H9 (cell line): ENCODE data around the gene GALR1. TPM values are rescaled to one million over a fixed set of nuclear protein-coding genes. Genes with fewer than 3 reads are reported as not detected.

Source experiments
- DNase-seq: peaks from one replicate; pipeline ENCODE4 v3.0.0-alpha.2; 2017
- H2AFZ ChIP-seq: one replicate; pipeline ENCODE4 v1.6.1; 2013; ENCODE audit warnings: mild to moderate bottlenecking, low read length, control low read depth, moderate library complexity
- H2AK5ac ChIP-seq: 2 replicates; pipeline ENCODE4 v1.6.1; 2013; ENCODE audit warnings: low read length, control low read depth, mixed read lengths; ENCODE audit not compliant: insufficient read length
- H2BK120ac ChIP-seq: one replicate; pipeline ENCODE4 v1.6.1; 2013; ENCODE audit warnings: low read depth, mild to moderate bottlenecking, low read length, control low read depth, inconsistent platforms; ENCODE audit not compliant: poor library complexity, severe bottlenecking
- H2BK12ac ChIP-seq: 2 replicates; pipeline ENCODE4 v1.6.1; 2013; ENCODE audit warnings: low read length, control low read depth, mixed read lengths, low read depth; ENCODE audit not compliant: insufficient read length
- H2BK15ac ChIP-seq: 2 replicates; pipeline ENCODE4 v1.6.1; 2013; ENCODE audit warnings: low read depth, low read length, control low read depth
- H2BK20ac ChIP-seq: one replicate; pipeline ENCODE4 v1.6.1; 2013; ENCODE audit warnings: low read depth, mild to moderate bottlenecking, low read length, control low read depth, inconsistent platforms; ENCODE audit not compliant: poor library complexity, severe bottlenecking
- H2BK5ac ChIP-seq: 2 replicates; pipeline ENCODE4 v1.6.1; 2013; ENCODE audit warnings: low read length, control low read depth, mixed read lengths; ENCODE audit not compliant: insufficient read length
- H3K14ac ChIP-seq: 2 replicates; pipeline ENCODE4 v1.6.1; 2013; ENCODE audit warnings: low read length, control low read depth; ENCODE audit not compliant: insufficient read depth
- H3K18ac ChIP-seq: 2 replicates; pipeline ENCODE4 v1.6.1; 2013; ENCODE audit warnings: low read depth, mild to moderate bottlenecking, mixed read lengths, low read length, control low read depth; ENCODE audit not compliant: insufficient read length
- H3K23ac ChIP-seq: 2 replicates; pipeline ENCODE4 v1.6.1; 2013; ENCODE audit warnings: low read length, control low read depth, mixed read lengths, low read depth; ENCODE audit not compliant: insufficient read length
- H3K23me2 ChIP-seq: 2 replicates; pipeline ENCODE4 v1.6.1; 2013; ENCODE audit warnings: low read depth, mild to moderate bottlenecking, mixed read lengths, low read length, control low read depth; ENCODE audit not compliant: insufficient read length, poor library complexity, severe bottlenecking
- H3K27ac ChIP-seq: 2 replicates; pipeline ENCODE4 v1.5.1; 2013; ENCODE audit warnings: low read length, control low read depth, mixed read lengths, low read depth; ENCODE audit not compliant: insufficient read length
- H3K27me3 ChIP-seq: 2 replicates; pipeline ENCODE4 v1.6.1; 2013; ENCODE audit warnings: low read length, control low read depth, inconsistent platforms; ENCODE audit not compliant: insufficient read depth
- H3K4ac ChIP-seq: 2 replicates; pipeline ENCODE4 v1.6.1; 2013; ENCODE audit warnings: low read depth, mild to moderate bottlenecking, control low read depth, inconsistent platforms, low read length, moderate library complexity
- H3K4me1 ChIP-seq: 2 replicates; pipeline ENCODE4 v1.6.1; 2013; ENCODE audit warnings: low read length, control low read depth, inconsistent platforms; ENCODE audit not compliant: insufficient read depth
- H3K4me2 ChIP-seq: 2 replicates; pipeline ENCODE4 v1.6.1; 2013; ENCODE audit warnings: low read length, control low read depth, mixed read lengths; ENCODE audit not compliant: insufficient read length, insufficient read depth
- H3K56ac ChIP-seq: 2 replicates; pipeline ENCODE4 v1.6.1; 2013; ENCODE audit warnings: low read depth, mild to moderate bottlenecking, mixed read lengths, low read length, control low read depth; ENCODE audit not compliant: insufficient read length
- H3K79me1 ChIP-seq: 2 replicates; pipeline ENCODE4 v1.6.1; 2013; ENCODE audit warnings: low read depth, mild to moderate bottlenecking, moderate library complexity, low read length, control low read depth, inconsistent platforms; ENCODE audit not compliant: insufficient read depth, poor library complexity, severe bottlenecking
- H3K79me2 ChIP-seq: 2 replicates; pipeline ENCODE4 v1.6.1; 2013; ENCODE audit warnings: low read length, control low read depth, inconsistent platforms; ENCODE audit not compliant: insufficient read depth
- H3K9ac ChIP-seq: 2 replicates; pipeline ENCODE4 v1.6.1; 2013; ENCODE audit warnings: low read length, control low read depth, mixed read lengths; ENCODE audit not compliant: insufficient read length; ENCODE audit errors: extremely low read depth
- H3K9me3 ChIP-seq: one replicate; pipeline ENCODE4 v1.6.1; 2013; ENCODE audit warnings: low read depth, low read length, inconsistent platforms; ENCODE audit not compliant: control insufficient read depth
- H3T11ph ChIP-seq: one replicate; pipeline ENCODE4 v1.6.1; 2013; ENCODE audit warnings: mild to moderate bottlenecking, low read length, control low read depth, inconsistent platforms
- H4K20me1 ChIP-seq: one replicate; pipeline ENCODE4 v1.6.1; 2013; ENCODE audit not compliant: control insufficient read depth, insufficient read length, insufficient read depth
- H4K5ac ChIP-seq: 2 replicates; pipeline ENCODE4 v1.6.1; 2013; ENCODE audit warnings: low read depth, mild to moderate bottlenecking, mixed read lengths, low read length, control low read depth; ENCODE audit not compliant: insufficient read length
- H4K8ac ChIP-seq: replicated peaks from 2 replicates; pipeline ENCODE4 v1.6.1; 2013; ENCODE audit warnings: low read length, control low read depth, mixed read lengths, low read depth; ENCODE audit not compliant: insufficient read length
- H4K91ac ChIP-seq: 2 replicates; pipeline ENCODE4 v1.6.1; 2013; ENCODE audit warnings: low read depth, mild to moderate bottlenecking, moderate library complexity, mixed read lengths, low read length, control low read depth; ENCODE audit not compliant: insufficient read length
- H3K27ac Mint-ChIP-seq, 3 experiments: 2 replicates in 2 of 3; 3 replicates in 1 of 3; pipeline ENCODE4 v1.8.0; 2020 to 2021; ENCODE audit warnings: mixed read lengths in 3 of 3, mild to moderate bottlenecking in 1 of 3, moderate library complexity in 1 of 3
- H3K27me3 Mint-ChIP-seq: 2 replicates; pipeline ENCODE4 v1.8.0; 2021; ENCODE audit warnings: low read depth, mild to moderate bottlenecking, moderate library complexity, mixed read lengths
- H3K36me3 Mint-ChIP-seq, 3 experiments: 2 replicates in 2 of 3; 3 replicates in 1 of 3; pipeline ENCODE4 v1.8.0; 2020 to 2021; ENCODE audit warnings: low read depth in 3 of 3, mixed read lengths in 3 of 3; ENCODE audit not compliant: insufficient read depth in 1 of 3
- H3K4me1 Mint-ChIP-seq, 2 experiments: 2 replicates each; pipeline ENCODE4 v1.8.0; 2020; ENCODE audit warnings: mixed read lengths in 2 of 2
- H3K4me3 Mint-ChIP-seq, 2 experiments: 2 replicates in 1 of 2; 3 replicates in 1 of 2; pipeline ENCODE4 v1.8.0; 2020 to 2021; ENCODE audit warnings: mild to moderate bottlenecking in 2 of 2, mixed read lengths in 2 of 2, moderate library complexity in 1 of 2
- H3K9me3 Mint-ChIP-seq, 2 experiments: 2 replicates in 1 of 2; 3 replicates in 1 of 2; pipeline ENCODE4 v1.8.0; 2020; ENCODE audit warnings: mild to moderate bottlenecking in 2 of 2, mixed read lengths in 2 of 2, moderate library complexity in 1 of 2
- CTCF ChIP-seq: fragments of 200-600 bp; sonication (generic); conservative IDR thresholded peaks from 3 replicates; pipeline ENCODE4 v1.8.0; 2021; ENCODE audit warnings: antibody characterized with exemption, mild to moderate bottlenecking
- WGBS: extraction: QIAGEN DNeasy Blood & Tissue Kit; methylation state at CpG from one replicate; pipeline ENCODE4 v1.1.7; 2013; ENCODE audit warnings: missing lambda C conversion rate, low lambda C conversion rate, mixed read lengths; ENCODE audit not compliant: insufficient read length; ENCODE audit errors: extremely low coverage; 5-methylcytosine and 5-hydroxymethylcytosine counted together
- total RNA-seq: library from RNA; stranded (reverse); gene quantifications from 2 replicates; pipeline ENCODE4 v1.2.1, GENCODE V29; 2021

Gene GALR1
- total RNA-seq, 1 experiment from 2014 or later, result 0.07 TPM

GRCh38 chr18:77268456-77268855 is 18.8 kb downstream of the GALR1 start:
- Histone ChIP-seq H3K4ac (no peak overlapping the region), H3K56ac (no peak overlapping the region), H4K20me1 (no peaks in the 10 kb centered on the region), H3K27ac (no peak overlapping the region), H3K14ac (no peak overlapping the region), H2BK5ac (no peak overlapping the region), H2BK120ac (no peak overlapping the region), H2BK20ac (no peak overlapping the region), H2BK12ac (no peak overlapping the region), H2BK15ac (no peak overlapping the region), H3K79me1 (no peaks in the 10 kb centered on the region), H3K18ac (no peak overlapping the region), H4K91ac (no peak overlapping the region), H3T11ph (no peak overlapping the region), H3K9me3 (no peaks in the 10 kb centered on the region), H3K4me1 (peaks cover 8% of the 10 kb centered on the region), H3K27me3 (no peaks in the 10 kb centered on the region), H2AFZ (no peak overlapping the region), H3K9ac (no peak overlapping the region), H3K23ac (no peak overlapping the region), H2AK5ac (no peak overlapping the region), H3K79me2 (no peaks in the 10 kb centered on the region), H4K8ac (no peak overlapping the region), H3K4me2 (no peak overlapping the region), H3K23me2 (no peaks in the 10 kb centered on the region), H4K5ac (no peak overlapping the region)
- peaks cover 10% of the 10 kb centered on the region for H3K27me3 Mint-ChIP-seq
- no peak for DNase-seq
- no peak overlapping the region for H3K27ac Mint-ChIP-seq
- H3K4me3 Mint-ChIP-seq, result no peak overlapping the region
- peaks cover 4 to 10% of the 10 kb centered on the region in 2 experiments; a peak in 3 of 5 replicates for H3K9me3 Mint-ChIP-seq
- peaks cover 0 to 6% (median 6%) of the 10 kb centered on the region in 3 experiments; a peak in 3 of 7 replicates for H3K36me3 Mint-ChIP-seq
- H3K4me1 Mint-ChIP-seq, result peaks cover 28 to 36% of the 10 kb centered on the region in 2 experiments
- WGBS, result no CpG with 5 or more reads among the region's 9 CpGs
- no peak for TF ChIP-seq CTCF
